GM19468 (cell line): ENCODE results near the gene STRA8.
"Not testable (repeated sequence)": the region's sequence is repeated elsewhere in the genome, so short reads cannot be mapped to it uniquely, and the experiment has no call there.

Experiments
- ATAC-seq: cut with Tn5 transposase; IDR thresholded peaks from one replicate; pipeline ENCODE4 v1.9.1; 2021; ENCODE audit warnings: mild to moderate bottlenecking, moderate library complexity, moderate number of reproducible peaks; ENCODE audit not compliant: unreplicated experiment; ENCODE audit errors: extremely low read depth

STRA8 gene

GRCh38 chr7:135204341-135204749 lies 29.3 kb upstream of the STRA8 start:
- no peak for ATAC-seq

- ATAC-seq, result no peak
These were observed 28.8 kb upstream of the STRA8 start for GRCh38 chr7:135204876-135205275.

DNA sequence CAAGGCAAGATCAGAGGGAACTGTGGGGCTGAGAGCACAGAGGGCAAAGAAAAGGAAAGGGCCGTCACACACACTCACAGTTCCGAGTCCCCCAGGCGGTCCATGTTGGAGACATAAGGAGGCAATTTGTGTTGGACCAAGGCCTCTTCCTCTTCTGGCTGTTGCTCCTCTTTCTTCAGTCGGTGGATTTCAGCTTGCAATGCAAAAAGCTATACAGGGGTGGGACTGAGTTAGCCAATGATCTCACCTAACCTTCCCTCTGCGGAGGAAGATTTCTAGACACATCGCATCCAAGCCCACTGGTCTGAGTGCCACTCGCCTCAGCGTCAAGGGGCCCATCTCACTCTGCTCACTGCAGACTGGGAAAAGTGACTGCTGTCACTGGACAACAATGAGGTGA lies 27.8 kb upstream of the STRA8 start:
- no peak for ATAC-seq

DNA sequence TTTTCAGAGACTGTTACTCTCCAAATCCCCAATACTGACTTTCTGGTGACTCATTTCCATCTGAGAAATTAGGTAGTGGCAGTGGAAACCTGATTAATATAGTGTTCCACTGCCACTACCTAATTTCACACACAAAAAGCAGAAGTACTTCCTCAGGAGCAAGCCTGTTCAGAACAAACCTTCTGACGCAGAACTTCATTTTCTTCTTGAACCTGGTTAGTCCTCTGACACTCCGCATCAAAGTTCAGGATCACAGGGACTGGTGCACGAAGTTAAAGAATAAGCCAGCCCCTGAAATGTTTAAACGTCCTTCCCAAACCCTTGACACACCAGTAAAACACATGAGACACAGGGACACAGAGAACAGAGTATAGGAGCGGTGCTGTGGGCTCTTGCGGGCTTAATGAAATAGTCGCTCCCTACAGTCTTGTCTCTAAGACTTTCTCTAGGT lies 26.7 kb upstream of the STRA8 start:
- ATAC-seq, result peak; percentile 7

- ATAC-seq, result no peak
These were observed 26.1 kb upstream of the STRA8 start for GRCh38 chr7:135207406-135208101.

DNA sequence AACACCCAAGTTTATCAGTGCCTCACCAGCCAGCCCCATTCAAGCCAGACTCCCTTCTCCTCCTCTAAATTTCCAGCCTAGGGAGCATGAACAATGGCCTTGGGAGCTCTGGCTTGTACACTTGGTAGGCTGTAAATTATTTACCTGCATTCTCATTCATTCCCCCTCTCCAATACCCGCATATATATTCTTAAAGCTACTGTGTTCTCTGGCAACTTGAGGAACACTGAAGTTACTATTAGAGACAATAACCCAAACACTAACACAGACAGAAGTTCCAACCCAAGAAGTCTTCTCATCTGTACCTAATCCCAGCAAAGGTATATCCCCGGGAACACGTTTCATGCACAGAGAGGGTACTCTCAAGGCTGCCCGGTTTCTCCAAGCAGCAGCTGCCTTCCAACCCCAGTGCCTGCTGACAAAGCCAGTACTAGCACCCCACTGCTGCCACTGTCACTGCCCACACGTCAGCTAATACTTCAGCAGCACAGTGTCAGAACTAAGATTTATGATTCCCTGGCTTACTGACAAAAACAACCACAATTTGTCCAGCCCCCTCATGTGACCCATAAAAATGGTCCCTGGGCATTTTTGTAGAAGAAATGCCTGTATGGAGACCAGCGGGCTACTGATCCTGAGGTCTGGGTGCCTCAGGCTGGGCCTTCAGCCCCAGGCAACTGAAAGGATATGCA lies 25.4 kb upstream of the STRA8 start:
- no peak for ATAC-seq

- ATAC-seq, result no peak
These were observed 24.3 kb upstream of the STRA8 start for GRCh38 chr7:135209225-135209834.

- ATAC-seq, result no peak
These were observed 22.8 kb upstream of the STRA8 start for GRCh38 chr7:135210888-135211178.

DNA sequence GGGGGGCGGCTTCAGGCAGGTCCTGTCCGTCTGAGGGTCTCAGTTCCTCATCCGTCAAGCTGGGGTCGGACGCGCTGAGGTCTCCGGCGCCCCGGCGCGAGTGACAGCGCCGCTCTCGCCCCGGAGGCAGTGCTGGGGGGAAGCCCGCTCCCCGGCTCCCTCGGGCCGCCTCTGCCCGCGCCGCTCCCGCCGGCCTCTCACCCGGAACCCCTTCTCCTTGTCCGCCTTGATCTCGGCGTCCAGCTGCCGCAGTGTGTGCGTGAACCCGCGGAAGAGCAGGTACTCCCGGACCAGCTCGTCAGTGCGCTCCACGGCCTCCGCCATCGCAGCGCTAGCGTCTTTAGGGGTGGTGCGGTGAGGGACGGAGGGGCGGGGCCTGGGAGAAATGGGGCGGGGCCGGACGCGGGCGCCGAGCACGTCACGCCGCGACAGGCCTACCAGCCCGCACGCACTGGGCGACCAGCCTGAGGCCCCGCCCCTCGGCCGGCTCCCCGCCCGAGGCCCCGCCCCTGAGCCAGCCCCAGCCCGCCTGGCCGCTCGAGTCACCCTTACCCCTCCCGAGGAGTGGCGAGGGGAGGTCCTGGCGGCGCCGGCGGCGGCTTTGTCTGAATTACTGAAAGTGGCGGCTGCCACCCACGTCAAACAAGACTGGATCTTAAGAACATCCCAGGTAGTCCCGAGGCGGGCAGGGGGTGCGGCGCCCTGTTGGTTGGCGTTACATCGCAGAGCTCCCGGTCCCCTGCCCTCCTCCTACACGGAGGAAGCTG lies 22.3 kb upstream of the STRA8 start, which contains the start of gene WDR91:
TSS of gene WDR91 (minus strand) at position 348 of the 767 bp plus-strand sequence. CDS start at position 324, 24 bp downstream.
- peak; percentile 58 for ATAC-seq

DNA sequence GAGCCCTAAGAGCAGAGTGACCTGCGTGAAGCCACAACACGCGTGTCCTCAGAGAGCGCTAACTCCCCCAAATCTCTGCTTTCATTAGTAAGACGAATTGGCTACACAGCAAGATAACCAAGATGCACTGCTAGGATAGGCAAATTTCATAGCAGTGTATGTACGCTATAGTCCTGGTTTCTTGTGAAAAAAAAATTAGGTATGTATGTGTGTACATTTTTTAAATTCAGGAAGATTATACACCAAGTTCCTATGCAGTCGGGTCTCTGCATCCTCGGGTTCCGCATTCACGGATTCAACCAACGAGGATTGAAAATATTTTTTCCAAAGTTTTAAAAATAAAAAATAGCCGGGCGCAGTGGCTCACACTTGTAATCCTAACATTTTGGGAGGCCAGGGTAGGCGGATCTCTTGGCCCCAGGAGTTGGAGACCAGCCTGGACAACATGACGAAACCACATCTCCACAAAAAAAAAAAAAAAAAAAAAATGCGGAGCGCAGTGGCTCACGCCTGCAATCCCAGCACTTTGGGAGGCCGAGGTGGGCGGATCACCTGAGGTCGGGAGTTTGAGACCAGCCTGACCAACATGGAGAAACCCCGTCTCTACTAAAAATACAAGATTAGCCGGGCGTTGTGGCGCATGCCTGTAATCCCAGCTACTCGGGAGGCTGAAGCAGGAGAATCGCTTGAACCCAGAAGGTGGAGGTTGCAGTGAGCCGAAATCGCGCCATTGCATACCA lies 21.5 kb upstream of the STRA8 start:
- ATAC-seq, result not testable (repeated sequence)

DNA sequence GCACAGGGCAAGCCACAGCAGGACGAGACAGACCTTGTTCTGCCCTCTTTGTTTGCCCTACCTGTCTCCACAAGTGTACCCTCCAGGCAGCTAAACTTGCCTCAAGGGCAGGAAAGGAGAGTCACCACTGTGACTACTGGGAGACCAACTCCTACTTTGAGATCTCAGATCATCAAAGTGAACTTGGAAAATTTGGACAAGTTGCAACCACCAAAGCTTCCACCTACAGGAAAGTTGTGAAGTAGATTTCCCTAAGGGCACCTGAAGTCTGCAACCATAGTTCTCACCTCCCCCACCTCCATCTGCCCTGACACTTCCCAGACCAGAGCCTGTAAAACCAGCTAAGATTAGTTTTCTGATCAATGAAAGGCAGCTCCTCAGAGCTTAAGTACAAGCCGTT lies 19.8 kb upstream of the STRA8 start:
- no peak for ATAC-seq

GRCh38 chr7:135215180-135215579 lies 18.5 kb upstream of the STRA8 start:
- no peak for ATAC-seq

GRCh38 chr7:135215698-135216097 lies 17.9 kb upstream of the STRA8 start:
- no peak for ATAC-seq

GRCh38 chr7:135217645-135218509 lies 15.8 kb upstream of the STRA8 start:
- no peak for ATAC-seq

DNA sequence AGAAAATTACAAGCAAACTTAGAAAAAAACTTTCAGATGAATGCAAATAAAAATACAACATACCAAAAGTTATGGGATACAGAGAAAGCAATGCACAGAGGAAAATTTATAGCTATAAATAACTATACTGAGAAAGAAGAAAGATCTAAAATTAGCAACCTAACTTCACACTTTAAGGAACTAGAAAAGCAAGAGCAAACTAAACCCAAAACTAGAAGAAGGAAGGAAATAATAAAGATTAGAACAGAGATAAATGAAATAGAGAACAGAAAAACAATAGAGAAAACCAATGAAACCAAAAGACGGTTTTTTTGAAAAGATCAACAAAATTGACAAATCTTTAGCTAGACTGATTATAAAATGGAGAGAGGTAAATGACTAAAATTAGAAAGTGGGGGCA lies 9.6 kb upstream of the STRA8 start:
- ATAC-seq, result no peak

DNA sequence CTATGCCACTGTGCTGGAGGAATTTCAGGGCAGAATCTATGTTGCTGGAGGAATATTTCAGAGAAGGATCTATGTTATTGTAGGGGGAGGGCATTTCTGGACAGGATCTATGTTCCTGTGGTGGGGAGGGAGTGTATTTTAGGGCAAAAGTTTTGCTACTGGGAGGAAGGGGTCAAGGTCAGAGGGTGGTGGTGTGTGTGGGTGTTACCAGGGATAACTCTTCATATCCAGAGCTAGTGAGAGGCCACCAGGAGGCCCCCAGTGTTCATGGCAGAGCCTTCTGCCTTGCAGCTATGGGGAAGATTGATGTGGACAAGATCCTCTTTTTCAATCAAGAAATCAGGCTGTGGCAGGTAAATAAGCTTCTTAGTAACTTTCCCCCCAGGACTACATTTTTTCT lies 2.0 kb upstream of the STRA8 start:
- no peak for ATAC-seq

DNA sequence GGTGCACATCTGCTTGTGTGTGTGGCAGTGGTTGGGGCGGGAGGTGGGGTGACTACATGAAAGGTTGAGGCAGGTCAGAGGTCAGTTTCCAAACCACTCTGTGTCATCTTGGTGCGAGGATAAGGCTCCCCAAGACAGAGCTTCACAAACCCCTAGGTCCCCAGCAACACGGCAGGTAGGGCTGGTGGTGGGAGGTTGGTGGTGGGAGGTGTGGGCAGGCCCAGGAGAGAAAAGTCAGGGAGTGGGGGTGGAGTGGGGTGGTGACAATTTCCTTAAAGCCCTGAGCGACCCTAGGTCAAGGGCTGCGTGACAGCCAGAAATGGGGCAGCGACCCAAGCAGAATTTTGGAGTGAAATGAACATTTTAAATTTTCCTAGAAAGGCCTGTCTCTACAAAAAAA lies 1.6 kb upstream of the STRA8 start:
- no peak for ATAC-seq

DNA sequence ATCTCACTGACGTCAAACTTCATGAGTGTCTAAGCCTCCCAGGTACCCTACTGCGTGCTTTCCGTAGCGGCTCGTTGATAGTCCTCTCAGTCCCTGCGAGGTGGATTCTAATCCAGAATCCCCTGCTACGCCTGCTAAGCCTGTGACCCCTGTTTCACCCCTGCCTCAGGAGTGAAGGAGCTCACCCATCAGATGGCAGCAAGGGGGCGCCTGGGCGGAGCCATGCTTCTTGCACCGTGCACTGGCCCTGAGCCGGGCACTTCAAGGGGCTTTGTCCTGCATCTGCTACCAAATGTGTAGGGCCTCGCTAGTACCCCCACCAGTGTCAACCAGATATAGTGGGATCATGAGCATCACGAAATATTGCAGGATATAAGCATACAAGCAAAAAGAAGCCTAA lies 918 bp upstream of the STRA8 start:
- ATAC-seq, result no peak

DNA sequence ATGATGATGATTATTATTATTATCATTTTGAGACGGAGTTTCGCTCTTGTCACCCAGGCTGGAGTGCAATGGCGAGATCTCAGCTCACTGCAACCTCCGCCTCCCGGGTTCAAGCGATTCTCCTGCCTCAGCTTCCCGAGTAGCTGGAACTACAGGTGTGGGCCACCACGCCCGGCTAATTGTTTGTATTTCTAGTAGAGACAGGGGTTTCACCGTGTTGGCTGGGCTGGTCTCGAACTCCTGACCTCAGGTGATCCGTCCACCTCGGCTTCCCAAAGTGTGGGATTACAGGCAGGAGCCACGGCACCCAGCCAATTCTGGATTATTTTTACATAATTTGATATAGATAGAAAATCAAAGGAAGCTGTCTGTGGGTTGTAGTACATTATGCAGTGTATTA lies 457 bp downstream of the STRA8 start:
- not testable (repeated sequence) for ATAC-seq
